IMR-90 (cell line): ENCODE measurements around the gene OXSR1.

Experiments
- CEBPB ChIP-seq: IDR thresholded peaks from 2 replicates; pipeline ENCODE4 v1.6.1; 2012; ENCODE audit warnings: low read depth, low read length, improper control_type of control experiment
- FOS ChIP-seq: fragments of 150-350 bp; IDR thresholded peaks from 2 replicates; pipeline ENCODE4 v1.6.1; 2016; ENCODE audit warnings: low read depth, low read length
- MAZ ChIP-seq: IDR thresholded peaks from 2 replicates; pipeline ENCODE4 v1.6.1; 2012; ENCODE audit warnings: low read depth, mild to moderate bottlenecking, low read length, improper control_type of control experiment, moderate library complexity, borderline replicate concordance
- POLR2A ChIP-seq: IDR thresholded peaks from 2 replicates; pipeline ENCODE4 v1.6.1; 2012; ENCODE audit warnings: mild to moderate bottlenecking, low read depth, low read length
- RFX5 ChIP-seq: IDR thresholded peaks from 2 replicates; pipeline ENCODE4 v1.8.0; 2012; ENCODE audit warnings: low read depth, mild to moderate bottlenecking, low read length, moderate library complexity
- TF ChIP-seq, protein P1 (sequence below): conservative IDR thresholded peaks from 2 replicates; pipeline ENCODE4 v1.5.1; 2012; ENCODE audit warnings: mild to moderate bottlenecking, low read depth, low read length, improper control_type of control experiment
- TF ChIP-seq, protein P2 (sequence below): fragments of 150-350 bp; IDR thresholded peaks from 2 replicates; pipeline ENCODE4 v1.6.1; 2017; ENCODE audit warnings: mild to moderate bottlenecking, antibody characterized with exemption, low read length, low read depth

DNA sequence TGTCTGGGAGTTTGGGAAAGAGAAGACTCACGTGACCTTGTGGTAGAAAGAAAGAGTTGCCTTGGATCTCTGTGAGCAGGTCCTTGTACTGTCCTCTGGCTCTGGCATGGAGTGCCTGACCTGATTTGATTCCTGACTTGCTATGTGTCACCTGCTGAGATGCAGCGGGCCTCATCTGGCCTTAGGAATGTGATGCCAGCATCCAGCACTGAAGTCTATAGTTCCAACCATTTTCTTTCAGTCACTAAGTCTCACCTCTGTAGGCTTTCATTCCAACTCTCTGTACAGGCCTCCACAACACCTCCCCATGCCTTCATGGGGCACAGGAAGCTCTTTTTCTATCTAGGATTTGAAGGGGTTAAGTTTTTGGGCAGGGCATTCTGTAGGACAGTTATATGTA lies 12.1 kb upstream of the OXSR1 start:
- TF ChIP-seq, protein P1, sequence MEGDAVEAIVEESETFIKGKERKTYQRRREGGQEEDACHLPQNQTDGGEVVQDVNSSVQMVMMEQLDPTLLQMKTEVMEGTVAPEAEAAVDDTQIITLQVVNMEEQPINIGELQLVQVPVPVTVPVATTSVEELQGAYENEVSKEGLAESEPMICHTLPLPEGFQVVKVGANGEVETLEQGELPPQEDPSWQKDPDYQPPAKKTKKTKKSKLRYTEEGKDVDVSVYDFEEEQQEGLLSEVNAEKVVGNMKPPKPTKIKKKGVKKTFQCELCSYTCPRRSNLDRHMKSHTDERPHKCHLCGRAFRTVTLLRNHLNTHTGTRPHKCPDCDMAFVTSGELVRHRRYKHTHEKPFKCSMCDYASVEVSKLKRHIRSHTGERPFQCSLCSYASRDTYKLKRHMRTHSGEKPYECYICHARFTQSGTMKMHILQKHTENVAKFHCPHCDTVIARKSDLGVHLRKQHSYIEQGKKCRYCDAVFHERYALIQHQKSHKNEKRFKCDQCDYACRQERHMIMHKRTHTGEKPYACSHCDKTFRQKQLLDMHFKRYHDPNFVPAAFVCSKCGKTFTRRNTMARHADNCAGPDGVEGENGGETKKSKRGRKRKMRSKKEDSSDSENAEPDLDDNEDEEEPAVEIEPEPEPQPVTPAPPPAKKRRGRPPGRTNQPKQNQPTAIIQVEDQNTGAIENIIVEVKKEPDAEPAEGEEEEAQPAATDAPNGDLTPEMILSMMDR, result no peak
- TF ChIP-seq POLR2A (no peak), FOS (no peak), MAZ (no peak), RFX5 (no peak), CEBPB (no peak)
- TF ChIP-seq, protein P2, sequence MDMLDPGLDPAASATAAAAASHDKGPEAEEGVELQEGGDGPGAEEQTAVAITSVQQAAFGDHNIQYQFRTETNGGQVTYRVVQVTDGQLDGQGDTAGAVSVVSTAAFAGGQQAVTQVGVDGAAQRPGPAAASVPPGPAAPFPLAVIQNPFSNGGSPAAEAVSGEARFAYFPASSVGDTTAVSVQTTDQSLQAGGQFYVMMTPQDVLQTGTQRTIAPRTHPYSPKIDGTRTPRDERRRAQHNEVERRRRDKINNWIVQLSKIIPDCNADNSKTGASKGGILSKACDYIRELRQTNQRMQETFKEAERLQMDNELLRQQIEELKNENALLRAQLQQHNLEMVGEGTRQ, result no peak
